Measurements from ENCODE around the gene SDK2. TPM values are rescaled to one million over a fixed set of nuclear protein-coding genes. Genes with fewer than 3 reads are reported as not detected.

Gene SDK2, protein sequence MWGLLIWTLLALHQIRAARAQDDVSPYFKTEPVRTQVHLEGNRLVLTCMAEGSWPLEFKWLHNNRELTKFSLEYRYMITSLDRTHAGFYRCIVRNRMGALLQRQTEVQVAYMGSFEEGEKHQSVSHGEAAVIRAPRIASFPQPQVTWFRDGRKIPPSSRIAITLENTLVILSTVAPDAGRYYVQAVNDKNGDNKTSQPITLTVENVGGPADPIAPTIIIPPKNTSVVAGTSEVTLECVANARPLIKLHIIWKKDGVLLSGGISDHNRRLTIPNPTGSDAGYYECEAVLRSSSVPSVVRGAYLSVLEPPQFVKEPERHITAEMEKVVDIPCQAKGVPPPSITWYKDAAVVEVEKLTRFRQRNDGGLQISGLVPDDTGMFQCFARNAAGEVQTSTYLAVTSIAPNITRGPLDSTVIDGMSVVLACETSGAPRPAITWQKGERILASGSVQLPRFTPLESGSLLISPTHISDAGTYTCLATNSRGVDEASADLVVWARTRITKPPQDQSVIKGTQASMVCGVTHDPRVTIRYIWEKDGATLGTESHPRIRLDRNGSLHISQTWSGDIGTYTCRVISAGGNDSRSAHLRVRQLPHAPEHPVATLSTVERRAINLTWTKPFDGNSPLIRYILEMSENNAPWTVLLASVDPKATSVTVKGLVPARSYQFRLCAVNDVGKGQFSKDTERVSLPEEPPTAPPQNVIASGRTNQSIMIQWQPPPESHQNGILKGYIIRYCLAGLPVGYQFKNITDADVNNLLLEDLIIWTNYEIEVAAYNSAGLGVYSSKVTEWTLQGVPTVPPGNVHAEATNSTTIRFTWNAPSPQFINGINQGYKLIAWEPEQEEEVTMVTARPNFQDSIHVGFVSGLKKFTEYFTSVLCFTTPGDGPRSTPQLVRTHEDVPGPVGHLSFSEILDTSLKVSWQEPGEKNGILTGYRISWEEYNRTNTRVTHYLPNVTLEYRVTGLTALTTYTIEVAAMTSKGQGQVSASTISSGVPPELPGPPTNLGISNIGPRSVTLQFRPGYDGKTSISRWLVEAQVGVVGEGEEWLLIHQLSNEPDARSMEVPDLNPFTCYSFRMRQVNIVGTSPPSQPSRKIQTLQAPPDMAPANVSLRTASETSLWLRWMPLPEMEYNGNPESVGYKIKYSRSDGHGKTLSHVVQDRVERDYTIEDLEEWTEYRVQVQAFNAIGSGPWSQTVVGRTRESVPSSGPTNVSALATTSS (N-terminal part only)
- 0.01 TPM in 2 replicates for polyA plus RNA-seq (2011; rRNA removed)
- polyA minus RNA-seq (2011; rRNA and poly(A)+ RNA removed), result under 0.01 and 0.04 TPM in 2 replicates

DNA sequence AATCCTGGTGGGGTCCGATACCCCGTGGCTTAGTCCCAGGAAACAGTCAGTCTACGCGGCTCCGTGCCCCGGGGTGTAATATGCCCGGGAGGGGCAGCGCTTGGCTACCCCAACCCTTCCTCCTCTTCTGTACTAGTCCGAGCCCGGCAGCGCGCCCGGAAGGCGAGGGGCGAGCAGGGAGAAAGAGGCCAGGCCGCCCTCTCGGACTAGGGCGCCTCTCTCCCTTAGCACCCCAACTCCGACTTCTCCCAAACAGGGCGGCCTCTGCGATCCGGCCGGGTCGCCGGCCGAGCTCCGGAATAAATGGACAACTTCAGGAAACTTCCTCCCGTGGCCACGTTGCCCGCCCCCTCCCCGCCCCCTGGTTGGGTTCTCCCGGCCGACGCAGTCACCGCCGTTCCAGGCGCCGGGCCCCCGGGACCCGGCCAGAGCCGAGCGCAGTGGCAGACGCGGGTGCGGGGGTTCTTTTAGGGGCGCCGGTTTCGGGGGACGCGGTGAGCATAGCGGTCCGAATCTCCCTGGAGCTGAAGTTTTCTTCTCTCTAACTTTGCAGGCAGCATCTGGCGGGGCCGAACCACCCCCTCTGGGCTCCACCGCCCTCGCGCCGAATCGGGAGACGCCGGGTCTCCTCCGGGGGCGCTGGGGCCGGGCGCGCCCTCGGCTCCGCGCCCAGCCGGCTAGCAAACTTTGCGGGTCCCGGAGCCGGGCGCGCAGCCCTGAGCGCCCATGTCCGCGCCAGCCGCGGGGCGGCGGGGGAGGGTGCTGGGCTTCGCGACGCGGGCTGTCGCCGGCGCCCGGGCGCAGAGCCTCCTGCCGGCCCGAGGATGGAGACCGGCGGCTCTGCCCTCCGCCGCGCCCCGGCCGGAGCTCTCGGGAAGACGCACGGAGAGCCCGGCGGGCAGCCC lies at the start of gene SDK2:
SDK2 (minus strand) TSS at position 301 of the 905 bp plus-strand sequence. CDS start 357 bp downstream, outside the sequence.
- POLR2A ChIA-PET, result no interaction called here
- no peak within 1 kb of the TSS for H3K4me3 ChIP-seq (ENCODE audit: low read depth, low read length)

DNA sequence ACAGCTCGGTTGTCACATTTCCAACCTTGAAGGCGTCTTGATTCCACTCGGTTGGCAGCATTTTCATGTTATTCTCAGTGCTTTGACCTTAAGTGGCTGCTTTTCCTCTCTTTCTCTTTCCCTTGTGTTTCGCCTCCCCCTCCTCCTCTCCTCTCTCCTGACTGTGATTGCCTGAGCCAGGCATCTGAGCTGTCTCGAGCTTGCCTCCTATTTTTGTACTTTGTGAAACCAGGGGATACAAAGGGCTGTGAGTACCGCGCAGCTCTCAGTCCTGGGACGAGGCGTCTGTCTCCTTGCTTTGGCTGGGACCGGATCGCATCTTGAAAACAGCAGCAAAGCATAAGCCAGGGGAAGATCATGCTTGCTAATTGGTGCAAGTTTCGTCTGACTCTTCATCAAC lies 48.8 kb upstream of the SDK2 start:
- no peak overlapping the region for H3K27ac ChIP-seq (ENCODE audit: low read depth, low read length)
- DNase-seq (ENCODE audit: low read depth, low spot score), result no peak
- ChIA-PET POLR2A (no interaction called here), CTCF (no interaction called here)
- H3K27me3 ChIP-seq (ENCODE audit: control insufficient read depth, insufficient read depth, low read length), result no peaks in the 10 kb centered on the region
- H3K9me3 ChIP-seq (ENCODE audit: control insufficient read depth, insufficient read depth, low read length), result peaks cover 26% of the 10 kb centered on the region
- TF ChIP-seq, protein P1, sequence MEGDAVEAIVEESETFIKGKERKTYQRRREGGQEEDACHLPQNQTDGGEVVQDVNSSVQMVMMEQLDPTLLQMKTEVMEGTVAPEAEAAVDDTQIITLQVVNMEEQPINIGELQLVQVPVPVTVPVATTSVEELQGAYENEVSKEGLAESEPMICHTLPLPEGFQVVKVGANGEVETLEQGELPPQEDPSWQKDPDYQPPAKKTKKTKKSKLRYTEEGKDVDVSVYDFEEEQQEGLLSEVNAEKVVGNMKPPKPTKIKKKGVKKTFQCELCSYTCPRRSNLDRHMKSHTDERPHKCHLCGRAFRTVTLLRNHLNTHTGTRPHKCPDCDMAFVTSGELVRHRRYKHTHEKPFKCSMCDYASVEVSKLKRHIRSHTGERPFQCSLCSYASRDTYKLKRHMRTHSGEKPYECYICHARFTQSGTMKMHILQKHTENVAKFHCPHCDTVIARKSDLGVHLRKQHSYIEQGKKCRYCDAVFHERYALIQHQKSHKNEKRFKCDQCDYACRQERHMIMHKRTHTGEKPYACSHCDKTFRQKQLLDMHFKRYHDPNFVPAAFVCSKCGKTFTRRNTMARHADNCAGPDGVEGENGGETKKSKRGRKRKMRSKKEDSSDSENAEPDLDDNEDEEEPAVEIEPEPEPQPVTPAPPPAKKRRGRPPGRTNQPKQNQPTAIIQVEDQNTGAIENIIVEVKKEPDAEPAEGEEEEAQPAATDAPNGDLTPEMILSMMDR (IDR thresholded peaks at IDR 0.05; ENCODE audit: low read depth, low read length), result no peak
- H3K4me3 ChIP-seq (ENCODE audit: low read depth, low read length), result no peak overlapping the region

More for the DNA sequence above, at the start of gene SDK2:
- CTCF ChIA-PET, result no interaction called here
- peaks cover 47% of the 10 kb centered on the region for H3K27me3 ChIP-seq (ENCODE audit: control insufficient read depth, insufficient read depth, low read length)
- H3K27ac ChIP-seq (ENCODE audit: low read depth, low read length), result no peak within 1 kb of the TSS
- TF ChIP-seq, protein P1 (IDR thresholded peaks at IDR 0.05; ENCODE audit: low read depth, low read length), result no peak
- no peak for DNase-seq (ENCODE audit: low read depth, low spot score)
- H3K9me3 ChIP-seq (ENCODE audit: control insufficient read depth, insufficient read depth, low read length), result no peaks in the 10 kb centered on the region; the same call in 1 of the 2 replicates

DNA sequence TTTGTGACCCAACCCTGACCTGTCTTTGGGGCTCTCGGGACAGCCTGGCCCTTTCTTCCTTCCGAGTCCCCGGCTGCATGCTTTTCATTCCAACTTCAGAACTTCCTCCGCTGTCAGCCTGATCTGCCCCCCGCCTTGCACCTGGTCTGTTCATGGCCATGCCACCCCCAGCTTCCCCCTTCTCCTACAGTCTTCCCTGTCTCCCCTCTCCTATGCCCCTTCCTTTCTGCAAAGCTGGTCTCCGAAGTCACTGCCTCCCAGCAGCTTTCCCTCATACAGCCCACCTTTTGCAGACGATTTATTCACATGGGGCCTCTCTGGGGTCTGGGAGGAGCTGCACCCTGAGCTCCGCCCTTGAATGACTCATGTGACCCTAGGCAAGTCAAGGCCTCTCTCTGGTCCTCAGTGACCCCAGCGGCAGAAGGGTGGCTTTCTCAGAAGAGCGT lies 47.1 kb upstream of the SDK2 start:
- H3K27me3 ChIP-seq (ENCODE audit: control insufficient read depth, insufficient read depth, low read length), result no peaks in the 10 kb centered on the region
- DNase-seq (ENCODE audit: low read depth, low spot score), result no peak
- H3K4me3 ChIP-seq (ENCODE audit: low read depth, low read length), result no peak overlapping the region
- TF ChIP-seq, protein P1 (IDR thresholded peaks at IDR 0.05; ENCODE audit: low read depth, low read length), result no peak
- no peak overlapping the region for H3K27ac ChIP-seq (ENCODE audit: low read depth, low read length)
- ChIA-PET CTCF (no interaction called here), POLR2A (no interaction called here)
- H3K9me3 ChIP-seq (ENCODE audit: control insufficient read depth, insufficient read depth, low read length), result peaks cover 25% of the 10 kb centered on the region

DNA sequence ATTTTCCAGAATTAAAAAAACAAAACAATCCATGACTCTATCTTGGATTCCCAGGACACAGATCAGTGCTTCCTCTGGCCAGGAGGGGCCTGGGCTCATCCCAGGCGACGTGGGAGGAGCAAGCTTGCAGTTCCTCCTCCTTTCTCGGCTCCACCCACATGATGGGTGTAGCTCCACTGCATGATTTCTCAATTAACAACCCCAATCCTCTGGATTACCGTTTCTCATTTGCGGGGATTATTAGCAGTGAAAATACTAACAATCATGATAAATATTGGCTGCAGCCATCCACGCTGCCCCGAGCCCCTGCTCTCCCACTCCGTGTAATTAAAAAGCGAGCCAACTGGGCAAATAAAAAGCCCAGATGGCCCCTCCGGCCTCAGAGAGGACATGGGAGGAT lies 46.4 kb upstream of the SDK2 start:
- TF ChIP-seq, protein P1 (IDR thresholded peaks at IDR 0.05; ENCODE audit: low read depth, low read length), result no peak
- CTCF ChIA-PET, result no interaction called here
- no peak for DNase-seq (ENCODE audit: low read depth, low spot score)
- no peak overlapping the region for H3K4me3 ChIP-seq (ENCODE audit: low read depth, low read length)
- POLR2A ChIA-PET, result no interaction called here
- peaks cover 20% of the 10 kb centered on the region for H3K9me3 ChIP-seq (ENCODE audit: control insufficient read depth, insufficient read depth, low read length)
- no peaks in the 10 kb centered on the region for H3K27me3 ChIP-seq (ENCODE audit: control insufficient read depth, insufficient read depth, low read length)
- no peak overlapping the region for H3K27ac ChIP-seq (ENCODE audit: low read depth, low read length)

Data from AG04450 (cell line).